Measurements from ENCODE around the gene WFIKKN1.

WFIKKN1 gene

GRCh38 chr16:643050-643368, 12.2 kb downstream of the WFIKKN1 start:
- FAIRE-seq (no peak), DNase-seq (ENCODE audit: insufficient read length, low spot score) (no peak)
- TF ChIP-seq POLR2A (IDR thresholded peaks at IDR 0.05; ENCODE audit: low read depth, low read length), result no peak

- DNase-seq (ENCODE audit: insufficient read length, low spot score) (no peak), FAIRE-seq (no peak)
Measured at GRCh38 chr16:644556-644955, 13.8 kb downstream of the WFIKKN1 start.

GRCh38 chr16:645852-646678, 15.3 kb downstream of the WFIKKN1 start:
- DNase-seq (ENCODE audit: insufficient read length, low spot score) (peak; percentile 91), FAIRE-seq (peak; percentile 74)

More at GRCh38 chr16:644556-644955, 13.8 kb downstream of the WFIKKN1 start:
- TF ChIP-seq POLR2A (IDR thresholded peaks at IDR 0.05; ENCODE audit: low read depth, low read length), result no peak

GRCh38 chr16:646679-647172, 15.9 kb downstream of the WFIKKN1 start:
- TF ChIP-seq POLR2A (IDR thresholded peaks at IDR 0.05; ENCODE audit: low read depth, low read length), result no peak
- FAIRE-seq, result no peak

More at GRCh38 chr16:645852-646678, 15.3 kb downstream of the WFIKKN1 start:
- TF ChIP-seq POLR2A (IDR thresholded peaks at IDR 0.05; ENCODE audit: low read depth, low read length), result no peak

GRCh38 chr16:647173-647902, 16.6 kb downstream of the WFIKKN1 start:
- DNase-seq (ENCODE audit: insufficient read length, low spot score), result no peak
- TF ChIP-seq POLR2A (IDR thresholded peaks at IDR 0.05; ENCODE audit: low read depth, low read length), result no peak
- FAIRE-seq, result no peak

More at GRCh38 chr16:646679-647172, 15.9 kb downstream of the WFIKKN1 start:
- DNase-seq (ENCODE audit: insufficient read length, low spot score), result no peak

GRCh38 chr16:648071-648780, 17.4 kb downstream of the WFIKKN1 start:
- no peak for TF ChIP-seq POLR2A (IDR thresholded peaks at IDR 0.05; ENCODE audit: low read depth, low read length)
- DNase-seq (ENCODE audit: insufficient read length, low spot score) (no peak), FAIRE-seq (no peak)

- TF ChIP-seq POLR2A (IDR thresholded peaks at IDR 0.05; ENCODE audit: low read depth, low read length), result peak; percentile 59
- FAIRE-seq (no peak), DNase-seq (ENCODE audit: insufficient read length, low spot score) (peak; percentile 91)
Measured at GRCh38 chr16:648781-649589, 18.2 kb downstream of the WFIKKN1 start, which contains the start of gene WDR90. TSS of gene WDR90 (plus strand) at chr16:649365. CDS start at chr16:649417, 52 bp downstream.

GRCh38 chr16:649631-650030, 18.8 kb downstream of the WFIKKN1 start:
- DNase-seq (ENCODE audit: insufficient read length, low spot score) (no peak), FAIRE-seq (no peak)
- 0 out of 2 replicates have a peak, but pooled peaks have one; percentile 11 for TF ChIP-seq POLR2A (IDR thresholded peaks at IDR 0.05; ENCODE audit: low read depth, low read length)

GRCh38 chr16:651844-652243, 21.1 kb downstream of the WFIKKN1 start:
- no peak for TF ChIP-seq POLR2A (IDR thresholded peaks at IDR 0.05; ENCODE audit: low read depth, low read length)
- DNase-seq (ENCODE audit: insufficient read length, low spot score) (no peak), FAIRE-seq (no peak)

GRCh38 chr16:652454-653305, 21.9 kb downstream of the WFIKKN1 start:
- DNase-seq (ENCODE audit: insufficient read length, low spot score), result no peak
- FAIRE-seq, result no peak
- no peak for TF ChIP-seq POLR2A (IDR thresholded peaks at IDR 0.05; ENCODE audit: low read depth, low read length)

GRCh38 chr16:654034-654433, 23.2 kb downstream of the WFIKKN1 start:
- no peak for FAIRE-seq
- TF ChIP-seq POLR2A (IDR thresholded peaks at IDR 0.05; ENCODE audit: low read depth, low read length), result no peak
- no peak for DNase-seq (ENCODE audit: insufficient read length, low spot score)

GRCh38 chr16:657487-657886, 26.7 kb downstream of the WFIKKN1 start:
- DNase-seq (ENCODE audit: insufficient read length, low spot score), result no peak
- no peak for FAIRE-seq
- TF ChIP-seq POLR2A (IDR thresholded peaks at IDR 0.05; ENCODE audit: low read depth, low read length), result no peak
